ENCODE measurements around the gene SH3D19. TPM values are rescaled to one million over a fixed set of nuclear protein-coding genes. Genes with fewer than 3 reads are reported as not detected.

Gene SH3D19
- total RNA-seq, 4 donors from 2014 or later = 117 to 200 (median 168) TPM

GRCh38 chr4:151344948-151345347 is 19.5 kb upstream of the SH3D19 start:
- no peak for ATAC-seq
- Histone ChIP-seq H3K4me3 (no peak overlapping the region), H3K27ac (no peak overlapping the region), H3K27me3 (no peaks in the 10 kb centered on the region), H3K9me3 (no peaks in the 10 kb centered on the region), H3K36me3 (no peaks in the 10 kb centered on the region), H3K4me1 (no peaks in the 10 kb centered on the region)
- TF ChIP-seq POLR2AphosphoS5 (IDR thresholded peaks at IDR 0.05) (no peak), POLR2A (IDR thresholded peaks at IDR 0.05) (no peak), EP300 (IDR thresholded peaks at IDR 0.05) (no peak)
- TF ChIP-seq, protein P1, sequence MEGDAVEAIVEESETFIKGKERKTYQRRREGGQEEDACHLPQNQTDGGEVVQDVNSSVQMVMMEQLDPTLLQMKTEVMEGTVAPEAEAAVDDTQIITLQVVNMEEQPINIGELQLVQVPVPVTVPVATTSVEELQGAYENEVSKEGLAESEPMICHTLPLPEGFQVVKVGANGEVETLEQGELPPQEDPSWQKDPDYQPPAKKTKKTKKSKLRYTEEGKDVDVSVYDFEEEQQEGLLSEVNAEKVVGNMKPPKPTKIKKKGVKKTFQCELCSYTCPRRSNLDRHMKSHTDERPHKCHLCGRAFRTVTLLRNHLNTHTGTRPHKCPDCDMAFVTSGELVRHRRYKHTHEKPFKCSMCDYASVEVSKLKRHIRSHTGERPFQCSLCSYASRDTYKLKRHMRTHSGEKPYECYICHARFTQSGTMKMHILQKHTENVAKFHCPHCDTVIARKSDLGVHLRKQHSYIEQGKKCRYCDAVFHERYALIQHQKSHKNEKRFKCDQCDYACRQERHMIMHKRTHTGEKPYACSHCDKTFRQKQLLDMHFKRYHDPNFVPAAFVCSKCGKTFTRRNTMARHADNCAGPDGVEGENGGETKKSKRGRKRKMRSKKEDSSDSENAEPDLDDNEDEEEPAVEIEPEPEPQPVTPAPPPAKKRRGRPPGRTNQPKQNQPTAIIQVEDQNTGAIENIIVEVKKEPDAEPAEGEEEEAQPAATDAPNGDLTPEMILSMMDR (IDR thresholded peaks at IDR 0.05) = no peak
- 100% methylated on average over 2 of the region's 2 CpGs; no CpG with 5 or more reads in 1 of the 2 donors for WGBS, 2 donors (ENCODE audit: low coverage in 1 of 2)

GRCh38 chr4:151340751-151341385 is 15.5 kb upstream of the SH3D19 start:
- no peaks in the 10 kb centered on the region for H3K9me3 ChIP-seq
- H3K27ac ChIP-seq = no peak overlapping the region
- H3K4me3 ChIP-seq = no peak overlapping the region
- ATAC-seq = no peak
- H3K36me3 ChIP-seq = no peaks in the 10 kb centered on the region
- H3K27me3 ChIP-seq = no peaks in the 10 kb centered on the region
- no peaks in the 10 kb centered on the region for H3K4me1 ChIP-seq
- TF ChIP-seq EP300 (IDR thresholded peaks at IDR 0.05) = no peak
- TF ChIP-seq, protein P1 (IDR thresholded peaks at IDR 0.05) = no peak
- no peak for TF ChIP-seq POLR2A (IDR thresholded peaks at IDR 0.05)
- TF ChIP-seq POLR2AphosphoS5 (IDR thresholded peaks at IDR 0.05) = no peak
- WGBS, 2 donors (ENCODE audit: low coverage in 1 of 2) = 72 to 95% methylated on average over 5 of the region's 5 CpGs

DNA sequence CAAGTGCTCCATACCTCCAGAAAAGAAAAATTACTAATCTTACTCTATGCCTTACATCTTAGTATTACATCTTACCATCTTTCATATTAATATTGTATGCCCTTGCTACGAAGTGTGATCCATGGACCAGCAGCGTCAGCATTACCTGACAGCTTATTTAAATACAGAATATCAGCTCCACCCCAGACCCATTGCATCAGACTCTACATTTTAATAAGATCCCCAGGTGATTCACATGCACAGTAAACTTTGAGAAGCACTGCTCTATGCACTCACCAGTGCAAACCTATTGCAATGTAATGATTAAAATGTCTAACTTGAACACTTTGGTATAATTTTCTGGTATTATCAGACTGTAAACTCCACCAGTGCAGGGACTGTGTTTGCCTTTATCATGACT is 14.1 kb upstream of the SH3D19 start:
- H3K27ac ChIP-seq = no peak overlapping the region
- ATAC-seq = no peak
- TF ChIP-seq POLR2A (IDR thresholded peaks at IDR 0.05) = no peak
- TF ChIP-seq EP300 (IDR thresholded peaks at IDR 0.05) = no peak
- TF ChIP-seq, protein P1 (IDR thresholded peaks at IDR 0.05) = no peak
- no peak for TF ChIP-seq POLR2AphosphoS5 (IDR thresholded peaks at IDR 0.05)
- 74 to 80% methylated on average over 2 of the region's 2 CpGs for WGBS, 2 donors (ENCODE audit: low coverage in 1 of 2)
- H3K4me3 ChIP-seq = no peak overlapping the region
- H3K9me3 ChIP-seq = no peaks in the 10 kb centered on the region
- no peaks in the 10 kb centered on the region for H3K4me1 ChIP-seq
- H3K36me3 ChIP-seq = no peaks in the 10 kb centered on the region
- H3K27me3 ChIP-seq = no peaks in the 10 kb centered on the region

- no peak overlapping the region for H3K4me3 ChIP-seq
- no peaks in the 10 kb centered on the region for H3K4me1 ChIP-seq
- no peak for ATAC-seq
- H3K27ac ChIP-seq = no peak overlapping the region
- no peaks in the 10 kb centered on the region for H3K9me3 ChIP-seq
- TF ChIP-seq, protein P1 (IDR thresholded peaks at IDR 0.05) = no peak
- TF ChIP-seq EP300 (IDR thresholded peaks at IDR 0.05) (no peak), POLR2A (IDR thresholded peaks at IDR 0.05) (no peak), POLR2AphosphoS5 (IDR thresholded peaks at IDR 0.05) (no peak)
- H3K36me3 ChIP-seq = no peaks in the 10 kb centered on the region
- 91 to 100% methylated on average over 1 of the region's 1 CpG for WGBS, 2 donors (ENCODE audit: low coverage in 1 of 2)
- no peaks in the 10 kb centered on the region for H3K27me3 ChIP-seq
These were observed 6.1 kb upstream of the SH3D19 start for GRCh38 chr4:151331276-151332042.

Measured in gastroesophageal sphincter (tissue), 4 donors.